BE2C (cell line): ENCODE results near the gene NKAIN4.
A peak's percentile ranks its signal among the peaks of the same experiment; 100 is the strongest.
"Not testable (repeated sequence)": the region's sequence is repeated elsewhere in the genome, so short reads cannot be mapped to it uniquely, and the experiment has no call there.

ENCODE experiments used
- DNase-seq: peaks from one replicate; pipeline ENCODE4 v3.0.0-alpha.2; 2020
- H3K27me3 ChIP-seq: fragments of 250-450 bp; sonication (Bioruptor Pico); 2 replicates; pipeline ENCODE4 v1.5.1; 2020; ENCODE audit warnings: mild to moderate bottlenecking
- H3K36me3 ChIP-seq: fragments of 250-450 bp; sonication (Bioruptor Pico); 2 replicates; pipeline ENCODE4 v1.5.1; 2020; ENCODE audit warnings: mild to moderate bottlenecking
- H3K4me1 ChIP-seq: fragments of 250-450 bp; sonication (Bioruptor Pico); 2 replicates; pipeline ENCODE4 v1.5.1; 2020
- H3K4me3 ChIP-seq: 2 replicates; pipeline ENCODE4 v1.5.1; 2011; ENCODE audit warnings: low read depth, low read length
- H3K9me3 ChIP-seq: fragments of 250-450 bp; sonication (Bioruptor Pico); 2 replicates; pipeline ENCODE4 v1.5.1; 2020
- CTCF ChIP-seq: IDR thresholded peaks from 2 replicates; pipeline ENCODE4 v1.5.1; 2012; ENCODE audit warnings: mild to moderate bottlenecking, low read depth, low read length

NKAIN4 gene

GRCh38 chr20:63253065-63253437 is 1.2 kb downstream of the NKAIN4 start:
- H3K27me3 ChIP-seq, result peaks cover 52% of the 10 kb centered on the region
- H3K36me3 ChIP-seq, result no peaks in the 10 kb centered on the region
- no peak overlapping the region; the same call in 1 of the 2 replicates for H3K4me3 ChIP-seq
- no peak for DNase-seq
- H3K9me3 ChIP-seq, result no peaks in the 10 kb centered on the region
- no peaks in the 10 kb centered on the region for H3K4me1 ChIP-seq
- TF ChIP-seq CTCF, result no peak

GRCh38 chr20:63252284-63252711 is 2.0 kb downstream of the NKAIN4 start:
- Histone ChIP-seq H3K36me3 (no peaks in the 10 kb centered on the region), H3K4me3 (no peak overlapping the region), H3K4me1 (peaks cover 3% of the 10 kb centered on the region; the same call in 1 of the 2 replicates), H3K27me3 (peaks cover 52% of the 10 kb centered on the region), H3K9me3 (no peaks in the 10 kb centered on the region)
- TF ChIP-seq CTCF, result no peak
- no peak for DNase-seq

GRCh38 chr20:63251350-63251749 is 2.9 kb downstream of the NKAIN4 start:
- DNase-seq, result peak; percentile 65

GRCh38 chr20:63249891-63250290 is 4.4 kb downstream of the NKAIN4 start:
- H3K4me3 ChIP-seq, result no peak overlapping the region
- H3K27me3 ChIP-seq, result peaks cover 31% of the 10 kb centered on the region
- TF ChIP-seq CTCF, result no peak
- H3K4me1 ChIP-seq, result peaks cover 10% of the 10 kb centered on the region
- no peaks in the 10 kb centered on the region for H3K9me3 ChIP-seq
- no peaks in the 10 kb centered on the region for H3K36me3 ChIP-seq
- no peak for DNase-seq

More at GRCh38 chr20:63251350-63251749, 2.9 kb downstream of the NKAIN4 start:
- not testable (repeated sequence) for H3K4me1 ChIP-seq, H3K36me3 ChIP-seq, H3K4me3 ChIP-seq, H3K9me3 ChIP-seq
- TF ChIP-seq CTCF, result peak; percentile 50
- peaks cover 46% of the 10 kb centered on the region for H3K27me3 ChIP-seq

- TF ChIP-seq CTCF, result no peak
- Histone ChIP-seq H3K4me3 (no peak overlapping the region), H3K4me1 (peaks cover 10% of the 10 kb centered on the region), H3K9me3 (no peaks in the 10 kb centered on the region), H3K36me3 (no peaks in the 10 kb centered on the region), H3K27me3 (peaks cover 24% of the 10 kb centered on the region)
- DNase-seq, result no peak
These were observed 5.2 kb downstream of the NKAIN4 start for GRCh38 chr20:63248835-63249591.

GRCh38 chr20:63247671-63248228 is 6.5 kb downstream of the NKAIN4 start:
- H3K27me3 ChIP-seq, result peaks cover 11% of the 10 kb centered on the region
- H3K36me3 ChIP-seq, result no peaks in the 10 kb centered on the region
- no peak for DNase-seq
- no peaks in the 10 kb centered on the region for H3K9me3 ChIP-seq
- no peak for TF ChIP-seq CTCF
- H3K4me3 ChIP-seq, result no peak overlapping the region
- peaks cover 10% of the 10 kb centered on the region for H3K4me1 ChIP-seq
